Right atrium auricular region (tissue), 2 donors: Measurements from ENCODE around the gene P3H3. TPM values are rescaled to one million over a fixed set of nuclear protein-coding genes. Genes with fewer than 3 reads are reported as not detected.

Experiments used
- DNase-seq: peaks from one replicate; pipeline ENCODE4 v3.0.0-alpha.2; 2019; ENCODE audit warnings: low spot score
- H3K27ac ChIP-seq, 2 donors: fragments of 200-600 bp; sonication (generic); 1 replicate in 1 of 2; 2 replicates in 1 of 2; pipeline ENCODE4 v1.5.1; 2016 to 2019
- H3K27me3 ChIP-seq, 2 donors: fragments of 200-600 bp; sonication (generic); one replicate each; pipeline versions ENCODE4 v1.5.1 to v1.6.0; 2017 to 2019
- H3K36me3 ChIP-seq: fragments of 200-600 bp; sonication (generic); one replicate; pipeline ENCODE4 v1.5.1; 2016
- H3K4me1 ChIP-seq, 2 donors: fragments of 200-600 bp; sonication (generic); one replicate each; pipeline versions ENCODE4 v1.5.1 to v1.6.0; 2017 to 2019
- H3K4me3 ChIP-seq, 2 donors: fragments of 200-600 bp; sonication (generic); 1 replicate in 1 of 2; 2 replicates in 1 of 2; pipeline ENCODE4 v1.5.1; 2017 to 2019; ENCODE audit warnings: mild to moderate bottlenecking in 1 of 2, moderate library complexity in 1 of 2
- H3K9me3 ChIP-seq, 2 donors: fragments of 200-600 bp; sonication (generic); one replicate each; pipeline ENCODE4 v1.5.1; 2019
- total RNA-seq, 2 donors: library from RNA; depleted of rRNA; stranded (reverse); fragments of >200 nt; gene quantifications; one replicate each; pipeline ENCODE4 v1.1.0, GENCODE V29; 2016
- TF ChIP-seq, protein P1 (sequence below), 2 donors: fragments of 200-600 bp; sonication (generic); IDR thresholded peaks; one replicate each; pipeline ENCODE4 v1.5.1; 2019; ENCODE audit warnings: antibody characterized with exemption in 2 of 2

Gene P3H3
- total RNA-seq, 2 donors from 2014 or later, result 7.0 to 11.0 TPM

DNA sequence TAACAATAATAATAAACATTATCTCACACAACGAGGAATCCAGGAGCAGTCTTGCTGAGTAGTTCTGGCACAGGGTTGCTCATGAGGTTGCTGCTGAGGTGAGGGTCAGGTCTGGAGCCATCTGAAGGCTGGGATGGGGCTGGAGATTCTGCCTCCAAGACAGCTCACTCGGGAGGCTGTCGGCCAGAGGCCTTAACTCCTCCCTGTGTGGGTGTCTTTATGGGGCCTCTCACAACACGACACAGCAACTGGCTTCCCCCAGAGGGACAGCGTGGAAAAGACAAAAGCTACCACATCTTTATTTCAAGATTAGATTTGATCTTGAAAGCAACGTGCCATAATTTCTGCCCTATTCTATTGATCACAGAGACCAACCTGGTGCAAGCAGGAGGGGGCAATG is 46.1 kb upstream of the P3H3 start:
- Histone ChIP-seq H3K36me3 (no peaks in the 10 kb centered on the region), H3K4me1 (peaks cover 0 to 15% of the 10 kb centered on the region in 2 donors), H3K27ac (no peak overlapping the region), H3K9me3 (no peaks in the 10 kb centered on the region), H3K27me3 (no peaks in the 10 kb centered on the region), H3K4me3 (no peak overlapping the region)
- TF ChIP-seq, protein P1, sequence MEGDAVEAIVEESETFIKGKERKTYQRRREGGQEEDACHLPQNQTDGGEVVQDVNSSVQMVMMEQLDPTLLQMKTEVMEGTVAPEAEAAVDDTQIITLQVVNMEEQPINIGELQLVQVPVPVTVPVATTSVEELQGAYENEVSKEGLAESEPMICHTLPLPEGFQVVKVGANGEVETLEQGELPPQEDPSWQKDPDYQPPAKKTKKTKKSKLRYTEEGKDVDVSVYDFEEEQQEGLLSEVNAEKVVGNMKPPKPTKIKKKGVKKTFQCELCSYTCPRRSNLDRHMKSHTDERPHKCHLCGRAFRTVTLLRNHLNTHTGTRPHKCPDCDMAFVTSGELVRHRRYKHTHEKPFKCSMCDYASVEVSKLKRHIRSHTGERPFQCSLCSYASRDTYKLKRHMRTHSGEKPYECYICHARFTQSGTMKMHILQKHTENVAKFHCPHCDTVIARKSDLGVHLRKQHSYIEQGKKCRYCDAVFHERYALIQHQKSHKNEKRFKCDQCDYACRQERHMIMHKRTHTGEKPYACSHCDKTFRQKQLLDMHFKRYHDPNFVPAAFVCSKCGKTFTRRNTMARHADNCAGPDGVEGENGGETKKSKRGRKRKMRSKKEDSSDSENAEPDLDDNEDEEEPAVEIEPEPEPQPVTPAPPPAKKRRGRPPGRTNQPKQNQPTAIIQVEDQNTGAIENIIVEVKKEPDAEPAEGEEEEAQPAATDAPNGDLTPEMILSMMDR (IDR thresholded peaks at IDR 0.05), result no peak
- no peak for DNase-seq

DNA sequence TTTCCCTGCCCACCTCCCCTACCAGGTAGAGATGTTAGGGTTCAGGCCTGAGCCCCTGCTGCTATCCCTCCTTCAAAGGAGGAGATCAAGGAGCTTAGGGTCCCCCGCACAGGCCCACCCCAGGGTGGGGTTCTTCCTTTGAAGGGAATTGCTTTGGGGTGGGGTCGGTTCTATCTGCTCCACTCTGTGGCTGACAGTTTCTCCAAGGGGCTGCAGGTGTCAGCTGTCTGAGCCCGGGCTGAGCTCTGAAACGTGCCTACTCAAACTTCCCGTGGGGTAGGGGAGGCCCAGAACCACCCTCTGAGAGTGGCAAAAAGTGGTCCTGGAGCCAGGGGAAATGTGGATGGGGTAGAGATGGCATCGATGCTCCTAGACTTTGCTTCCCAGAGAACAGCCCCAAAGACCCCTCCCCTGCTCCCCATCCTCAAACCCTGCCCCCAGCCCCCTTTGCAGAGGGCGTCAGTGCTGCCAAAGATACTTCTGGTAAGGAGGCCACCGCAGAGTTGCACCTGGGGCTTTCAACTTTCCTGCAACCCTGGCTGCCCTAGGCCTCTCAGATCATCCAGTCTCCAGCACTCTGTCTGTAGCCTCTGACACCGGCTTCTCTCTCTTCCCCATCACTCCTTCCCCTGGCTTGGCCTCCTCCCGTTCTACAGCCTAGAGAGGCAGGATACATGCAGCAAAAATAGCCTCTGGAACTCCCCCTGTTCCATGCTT is 45.2 kb upstream of the P3H3 start:
- H3K4me1 ChIP-seq, result peaks cover 0 to 11% of the 10 kb centered on the region in 2 donors
- H3K9me3 ChIP-seq, result no peaks in the 10 kb centered on the region
- TF ChIP-seq, protein P1 (IDR thresholded peaks at IDR 0.05), result no peak
- no peaks in the 10 kb centered on the region for H3K27me3 ChIP-seq
- no peaks in the 10 kb centered on the region for H3K36me3 ChIP-seq
- no peak overlapping the region for H3K4me3 ChIP-seq
- no peak overlapping the region for H3K27ac ChIP-seq
- no peak for DNase-seq

DNA sequence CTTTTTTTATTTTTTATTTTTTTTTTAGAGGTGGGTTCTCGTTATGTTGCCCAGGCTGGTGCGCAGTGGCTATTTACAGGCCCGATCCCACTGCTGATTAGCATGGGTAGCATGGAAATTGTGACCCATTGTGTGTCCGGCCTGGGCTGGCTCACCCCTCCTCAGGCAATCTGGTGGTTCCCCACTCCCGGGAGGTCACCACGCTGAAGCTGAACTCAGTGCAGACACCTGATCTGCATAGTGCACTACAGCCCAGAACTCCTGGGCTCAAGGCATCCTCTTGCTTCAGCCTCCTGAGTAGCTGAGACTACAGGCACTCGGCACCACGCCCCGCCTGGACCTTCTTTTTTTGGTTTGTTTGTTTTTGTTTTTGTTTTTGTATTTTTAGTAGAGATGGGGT is 44.4 kb upstream of the P3H3 start:
- no peaks in the 10 kb centered on the region for H3K27me3 ChIP-seq
- no peak overlapping the region for H3K27ac ChIP-seq
- no peaks in the 10 kb centered on the region for H3K36me3 ChIP-seq
- no peak overlapping the region for H3K4me3 ChIP-seq
- H3K9me3 ChIP-seq, result no peaks in the 10 kb centered on the region
- no peak for DNase-seq
- TF ChIP-seq, protein P1 (IDR thresholded peaks at IDR 0.05), result no peak
- H3K4me1 ChIP-seq, result peaks cover 0 to 4% of the 10 kb centered on the region in 2 donors

DNA sequence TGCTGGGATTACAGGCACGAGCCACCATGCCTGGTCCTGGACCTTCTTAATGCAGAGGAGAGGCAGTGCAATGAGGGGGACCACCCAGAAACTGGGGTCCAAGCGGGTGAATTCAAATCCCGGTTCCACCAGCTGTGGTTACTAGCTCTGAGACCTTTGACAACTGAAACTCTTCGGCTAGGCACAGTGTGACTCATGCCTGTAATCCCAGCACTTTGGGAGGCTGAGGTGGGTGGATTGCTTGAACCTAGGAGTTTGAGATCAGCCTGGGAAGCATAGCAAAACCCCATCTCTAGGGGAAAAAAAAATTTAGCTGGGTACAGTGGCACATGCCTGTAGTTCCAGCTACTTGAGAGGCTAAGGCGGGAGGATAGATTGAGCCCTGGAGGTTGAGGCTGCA is 43.9 kb upstream of the P3H3 start:
- H3K27me3 ChIP-seq, result no peaks in the 10 kb centered on the region
- no peak for DNase-seq
- H3K27ac ChIP-seq, result no peak overlapping the region
- H3K4me3 ChIP-seq, result no peak overlapping the region
- no peaks in the 10 kb centered on the region for H3K4me1 ChIP-seq
- no peaks in the 10 kb centered on the region for H3K9me3 ChIP-seq
- TF ChIP-seq, protein P1 (IDR thresholded peaks at IDR 0.05), result no peak
- H3K36me3 ChIP-seq, result no peaks in the 10 kb centered on the region

DNA sequence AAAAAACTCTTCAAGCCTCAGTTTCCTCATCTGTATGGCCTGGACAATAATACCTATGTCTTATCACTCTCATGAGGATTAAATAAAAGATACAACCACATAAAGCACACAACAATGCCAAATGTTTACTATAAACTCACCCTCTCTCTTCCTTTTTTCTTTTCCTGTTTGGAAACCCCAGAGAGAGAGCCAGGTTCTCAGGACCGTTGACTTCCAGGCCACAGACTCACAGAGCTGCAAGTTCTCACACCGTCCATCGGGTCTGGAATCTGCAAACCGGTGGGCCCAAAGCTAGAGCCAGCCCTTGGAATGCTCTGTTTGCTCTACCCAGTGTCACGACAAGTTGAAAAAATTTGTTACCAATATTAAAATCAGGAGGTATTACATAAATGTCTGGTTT is 43.4 kb upstream of the P3H3 start:
- DNase-seq, result no peak
- H3K27me3 ChIP-seq, result no peaks in the 10 kb centered on the region

More for the DNA sequence above, 43.4 kb upstream of the P3H3 start:
- no peak overlapping the region for H3K27ac ChIP-seq
- TF ChIP-seq, protein P1 (IDR thresholded peaks at IDR 0.05), result no peak
- no peaks in the 10 kb centered on the region for H3K9me3 ChIP-seq
- H3K36me3 ChIP-seq, result no peaks in the 10 kb centered on the region
- no peak overlapping the region for H3K4me3 ChIP-seq
- no peaks in the 10 kb centered on the region for H3K4me1 ChIP-seq
